HEK293 (cell line): ENCODE results near the gene GOLGA8N.
"Not testable (repeated sequence)": the region's sequence is repeated elsewhere in the genome, so short reads cannot be mapped to it uniquely, and the experiment has no call there.

Experiments
- MYNN ChIP-seq: fragments of 450-650 bp; formaldehyde crosslinking; IDR thresholded peaks from 2 replicates; pipeline ENCODE4 v1.5.1; 2016; ENCODE audit warnings: missing biosample characterization, missing genetic modification characterization, borderline replicate concordance
- ZBTB1 ChIP-seq: fragments of 450-650 bp; formaldehyde crosslinking; IDR thresholded peaks from 2 replicates; pipeline ENCODE4 v1.5.1; 2016; ENCODE audit warnings: missing biosample characterization, missing genetic modification characterization
- ZBTB17 ChIP-seq: fragments of 450-650 bp; formaldehyde crosslinking; IDR thresholded peaks from 2 replicates; pipeline ENCODE4 v1.5.1; 2016; ENCODE audit warnings: missing biosample characterization, missing genetic modification characterization
- ZNF558 ChIP-seq: fragments of 450-650 bp; formaldehyde crosslinking; IDR thresholded peaks from 2 replicates; pipeline ENCODE4 v1.5.1; 2016; ENCODE audit warnings: missing biosample characterization, missing genetic modification characterization
- ZNF645 ChIP-seq: fragments of 450-650 bp; formaldehyde crosslinking; IDR thresholded peaks from 2 replicates; pipeline ENCODE4; 2016; ENCODE audit warnings: missing biosample characterization, missing genetic modification characterization
- ZNF658 ChIP-seq: fragments of 450-650 bp; formaldehyde crosslinking; IDR thresholded peaks from 2 replicates; pipeline ENCODE4; 2016; ENCODE audit warnings: missing biosample characterization, missing genetic modification characterization
- ZNF776 ChIP-seq: fragments of 450-650 bp; formaldehyde crosslinking; IDR thresholded peaks from 2 replicates; pipeline ENCODE4 v1.5.0; 2017; ENCODE audit warnings: missing biosample characterization, missing genetic modification characterization, borderline replicate concordance
- TF ChIP-seq, protein P1 (sequence below): fragments of 450-650 bp; formaldehyde crosslinking; IDR thresholded peaks from 2 replicates; pipeline ENCODE4 v1.5.1; 2016; ENCODE audit warnings: missing biosample characterization, missing genetic modification characterization

DNA sequence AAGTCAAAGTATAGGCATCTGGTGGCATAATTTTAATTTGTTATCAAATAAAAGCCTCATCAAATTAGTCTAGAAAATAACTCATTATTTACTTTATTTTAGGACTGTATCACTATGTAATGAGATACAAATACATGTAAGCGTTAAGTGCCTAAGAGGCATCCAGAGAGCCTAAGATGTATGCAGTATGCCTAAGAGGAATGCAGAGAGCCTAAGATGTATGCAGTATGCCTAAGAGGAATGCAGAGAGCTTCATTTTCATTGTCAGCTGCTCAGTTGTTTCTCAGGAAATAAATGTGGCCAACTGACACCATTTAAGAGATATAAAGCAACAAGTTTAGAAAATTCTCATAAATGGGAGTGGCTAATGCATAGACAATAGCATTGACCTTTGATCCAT is 49.8 kb upstream of the GOLGA8N start:
- TF ChIP-seq ZNF776 (tag by site-specific recombination); ZBTB1 (tag by site-specific recombination); ZBTB17 (tag by site-specific recombination); ZNF558; ZNF645 (tag by site-specific recombination); ZNF658 (tag by site-specific recombination); MYNN (tag by site-specific recombination): not testable (repeated sequence)
- TF ChIP-seq, protein P1, sequence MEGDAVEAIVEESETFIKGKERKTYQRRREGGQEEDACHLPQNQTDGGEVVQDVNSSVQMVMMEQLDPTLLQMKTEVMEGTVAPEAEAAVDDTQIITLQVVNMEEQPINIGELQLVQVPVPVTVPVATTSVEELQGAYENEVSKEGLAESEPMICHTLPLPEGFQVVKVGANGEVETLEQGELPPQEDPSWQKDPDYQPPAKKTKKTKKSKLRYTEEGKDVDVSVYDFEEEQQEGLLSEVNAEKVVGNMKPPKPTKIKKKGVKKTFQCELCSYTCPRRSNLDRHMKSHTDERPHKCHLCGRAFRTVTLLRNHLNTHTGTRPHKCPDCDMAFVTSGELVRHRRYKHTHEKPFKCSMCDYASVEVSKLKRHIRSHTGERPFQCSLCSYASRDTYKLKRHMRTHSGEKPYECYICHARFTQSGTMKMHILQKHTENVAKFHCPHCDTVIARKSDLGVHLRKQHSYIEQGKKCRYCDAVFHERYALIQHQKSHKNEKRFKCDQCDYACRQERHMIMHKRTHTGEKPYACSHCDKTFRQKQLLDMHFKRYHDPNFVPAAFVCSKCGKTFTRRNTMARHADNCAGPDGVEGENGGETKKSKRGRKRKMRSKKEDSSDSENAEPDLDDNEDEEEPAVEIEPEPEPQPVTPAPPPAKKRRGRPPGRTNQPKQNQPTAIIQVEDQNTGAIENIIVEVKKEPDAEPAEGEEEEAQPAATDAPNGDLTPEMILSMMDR, result not testable (repeated sequence)
